Measurements from ENCODE around the gene ACACA.

DNA sequence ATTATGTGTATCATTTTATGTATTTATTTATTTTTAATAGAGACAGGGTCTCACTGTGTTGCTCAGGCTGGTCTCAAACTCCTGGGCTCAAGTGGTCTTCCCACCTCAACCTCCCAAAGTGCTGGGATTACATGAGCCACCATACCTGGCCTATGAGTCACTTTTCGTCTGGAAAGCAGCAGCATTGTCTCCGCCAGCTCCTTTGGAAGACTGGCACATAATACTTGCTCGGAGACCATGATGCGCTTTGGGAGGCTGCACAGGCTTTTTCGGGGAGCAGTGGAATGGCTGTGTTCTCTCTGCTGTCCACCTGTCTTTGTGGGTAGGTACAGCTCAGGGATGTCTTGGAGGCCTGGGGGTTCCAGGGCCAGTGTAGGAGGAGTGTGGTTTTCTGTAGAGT is 355.7 kb downstream of the ACACA start:
- TF ChIP-seq JUN (IDR thresholded peaks at IDR 0.05; ENCODE audit: borderline replicate concordance, insufficient read depth, insufficient read length, low read depth) = no peak
- TF ChIP-seq, protein P1, sequence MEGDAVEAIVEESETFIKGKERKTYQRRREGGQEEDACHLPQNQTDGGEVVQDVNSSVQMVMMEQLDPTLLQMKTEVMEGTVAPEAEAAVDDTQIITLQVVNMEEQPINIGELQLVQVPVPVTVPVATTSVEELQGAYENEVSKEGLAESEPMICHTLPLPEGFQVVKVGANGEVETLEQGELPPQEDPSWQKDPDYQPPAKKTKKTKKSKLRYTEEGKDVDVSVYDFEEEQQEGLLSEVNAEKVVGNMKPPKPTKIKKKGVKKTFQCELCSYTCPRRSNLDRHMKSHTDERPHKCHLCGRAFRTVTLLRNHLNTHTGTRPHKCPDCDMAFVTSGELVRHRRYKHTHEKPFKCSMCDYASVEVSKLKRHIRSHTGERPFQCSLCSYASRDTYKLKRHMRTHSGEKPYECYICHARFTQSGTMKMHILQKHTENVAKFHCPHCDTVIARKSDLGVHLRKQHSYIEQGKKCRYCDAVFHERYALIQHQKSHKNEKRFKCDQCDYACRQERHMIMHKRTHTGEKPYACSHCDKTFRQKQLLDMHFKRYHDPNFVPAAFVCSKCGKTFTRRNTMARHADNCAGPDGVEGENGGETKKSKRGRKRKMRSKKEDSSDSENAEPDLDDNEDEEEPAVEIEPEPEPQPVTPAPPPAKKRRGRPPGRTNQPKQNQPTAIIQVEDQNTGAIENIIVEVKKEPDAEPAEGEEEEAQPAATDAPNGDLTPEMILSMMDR (IDR thresholded peaks at IDR 0.05; ENCODE audit: extremely low read depth in 1 of 2, insufficient read depth in 1 of 2, low read depth in 1 of 2, low read length in 2 of 2) = no peak

Measured in endothelial cell of umbilical vein (primary cell).